PC-9 (cell line): ENCODE results near the gene ADCY2. TPM values are rescaled to one million over a fixed set of nuclear protein-coding genes. Genes with fewer than 3 reads are reported as not detected.

ENCODE experiments used
- BruUV-seq: library from RNA; stranded (reverse); fragments of 400-500 nt; replicated peaks from 2 replicates; lab custom pipeline; 2021; lab: Mats Ljungman, UMichigan
- CTCF ChIA-PET: fragments of 300-600 bp; sonication (Branson Sonifier 250); formaldehyde crosslinking; loops from one replicate; lab custom pipeline; 2022; ENCODE audit warnings: antibody characterized with exemption; lab: Charles Lee
- POLR2A ChIA-PET: fragments of 300-600 bp; sonication (Branson Sonifier 250); formaldehyde crosslinking; loops from one replicate; lab custom pipeline; 2022; ENCODE audit warnings: antibody characterized with exemption; ENCODE audit not compliant: unreplicated experiment; lab: Charles Lee
- DNase-seq, 2 experiments: peaks; one replicate each; pipeline versions ENCODE4 v3.0.0 to v3.0.0-alpha.2; 2015 to 2022; ENCODE audit warnings: mixed read lengths in 1 of 2
- H2AFZ ChIP-seq: fragments of 200-600 bp; sonication (generic); 2 replicates; pipeline ENCODE4 v1.8.1; 2017; ENCODE audit warnings: antibody characterized with exemption
- H3F3A ChIP-seq: fragments of 200-600 bp; sonication (generic); 2 replicates; pipeline ENCODE4 v1.8.1; 2017; ENCODE audit warnings: antibody characterized with exemption, mild to moderate bottlenecking, low read depth; ENCODE audit not compliant: insufficient read depth
- H3K27ac ChIP-seq: fragments of 200-600 bp; sonication (generic); 2 replicates; pipeline ENCODE4 v1.6.1; 2016; ENCODE audit warnings: mixed run types
- H3K27me3 ChIP-seq: fragments of 200-600 bp; sonication (generic); 2 replicates; pipeline ENCODE4 v1.6.1; 2016; ENCODE audit warnings: low read depth, mixed run types; ENCODE audit not compliant: insufficient read depth
- H3K36me3 ChIP-seq: fragments of 200-600 bp; sonication (generic); 2 replicates; pipeline ENCODE4 v1.6.1; 2016; ENCODE audit warnings: low read depth, mixed run types
- H3K4me1 ChIP-seq: fragments of 200-600 bp; sonication (generic); replicated peaks from 2 replicates; pipeline ENCODE4 v1.6.1; 2016; ENCODE audit warnings: mixed run types; ENCODE audit not compliant: insufficient read depth
- H3K4me2 ChIP-seq: fragments of 200-600 bp; sonication (generic); 2 replicates; pipeline ENCODE4 v1.6.1; 2017; ENCODE audit warnings: mixed run types
- H3K4me3 ChIP-seq: fragments of 200-600 bp; sonication (generic); 2 replicates; pipeline ENCODE4 v1.6.1; 2016; ENCODE audit warnings: mixed run types
- H3K79me2 ChIP-seq: fragments of 200-600 bp; sonication (generic); 2 replicates; pipeline ENCODE4 v1.6.1; 2017; ENCODE audit warnings: low read depth, mixed run types
- H3K9me2 ChIP-seq: fragments of 200-600 bp; sonication (generic); 2 replicates; pipeline ENCODE4 v1.8.1; 2017; ENCODE audit warnings: mild to moderate bottlenecking; ENCODE audit not compliant: insufficient read depth
- H3K9me3 ChIP-seq: fragments of 200-600 bp; sonication (generic); 2 replicates; pipeline ENCODE4 v1.8.1; 2016; ENCODE audit warnings: low read depth; ENCODE audit not compliant: insufficient read depth
- H4K20me1 ChIP-seq: fragments of 200-600 bp; sonication (generic); 2 replicates; pipeline ENCODE4 v1.8.1; 2017; ENCODE audit not compliant: insufficient read depth
- CTCF ChIP-seq: fragments of 200-600 bp; sonication (generic); conservative IDR thresholded peaks from 2 replicates; pipeline ENCODE4 v1.6.1; 2017; ENCODE audit warnings: mixed run types, antibody characterized with exemption, mild to moderate bottlenecking, moderate library complexity
- EZH2 ChIP-seq: fragments of 200-600 bp; sonication (generic); IDR thresholded peaks from 2 replicates; pipeline ENCODE4 v1.8.0; 2017; ENCODE audit warnings: antibody characterized with exemption, low read depth
- intact Hi-C: fragments of 100-400 bp; cut with micrococcal nuclease; formaldehyde crosslinking; loops from one replicate; pipeline ENCODE4 v1.10.0; 2022; ENCODE audit not compliant: unreplicated experiment
- total RNA-seq: library from RNA; stranded (reverse); gene quantifications from 2 replicates; pipeline ENCODE4 v1.2.3, GENCODE V29; 2021

ADCY2 gene
- total RNA-seq, 1 experiment from 2014 or later = not detected

GRCh38 chr5:7488734-7489133 lies 92.8 kb downstream of the ADCY2 start:
- H3K4me3 ChIP-seq = no peak overlapping the region
- no peaks in the 10 kb centered on the region for H4K20me1 ChIP-seq
- H3K9me3 ChIP-seq = no peaks in the 10 kb centered on the region
- ChIA-PET POLR2A (no interaction called here), CTCF (no interaction called here)
- no peak overlapping the region for H3K27ac ChIP-seq
- no peaks in the 10 kb centered on the region for H3K9me2 ChIP-seq
- TF ChIP-seq CTCF (no peak), EZH2 (no peak)
- no peaks in the 10 kb centered on the region for H3F3A ChIP-seq
- intact Hi-C loops = no loop called here
- H3K27me3 ChIP-seq = 0 out of 2 replicates have a peak, but pooled peaks cover 6% of the 10 kb centered on the region
- no peak for DNase-seq
- no peaks in the 10 kb centered on the region for H3K79me2 ChIP-seq
- BruUV-seq = no TSS peak
- no peak overlapping the region for H2AFZ ChIP-seq
- no peaks in the 10 kb centered on the region for H3K4me1 ChIP-seq
- no peak overlapping the region for H3K4me2 ChIP-seq
- H3K36me3 ChIP-seq = no peaks in the 10 kb centered on the region

GRCh38 chr5:7492371-7492770 lies 96.4 kb downstream of the ADCY2 start:
- Histone ChIP-seq H3K9me3 (no peaks in the 10 kb centered on the region), H3K79me2 (no peaks in the 10 kb centered on the region), H3K36me3 (no peaks in the 10 kb centered on the region), H3K4me2 (no peak overlapping the region), H2AFZ (no peak overlapping the region), H3K27ac (no peak overlapping the region), H3K9me2 (no peaks in the 10 kb centered on the region), H4K20me1 (no peaks in the 10 kb centered on the region), H3F3A (no peaks in the 10 kb centered on the region), H3K4me3 (no peak overlapping the region), H3K4me1 (no peaks in the 10 kb centered on the region), H3K27me3 (no peaks in the 10 kb centered on the region)
- no TSS peak for BruUV-seq
- intact Hi-C loops = no loop called here
- ChIA-PET CTCF (no interaction called here), POLR2A (no interaction called here)
- DNase-seq = no peak
- TF ChIP-seq EZH2 (no peak), CTCF (no peak)

GRCh38 chr5:7493081-7493480 lies 97.1 kb downstream of the ADCY2 start:
- no peak for TF ChIP-seq EZH2
- TF ChIP-seq CTCF = no peak
- CTCF ChIA-PET = no interaction called here

More at GRCh38 chr5:7493081-7493480, 97.1 kb downstream of the ADCY2 start:
- H3K4me2 ChIP-seq = no peak overlapping the region
- H3K4me3 ChIP-seq = no peak overlapping the region
- no peaks in the 10 kb centered on the region for H3K4me1 ChIP-seq
- H3K27me3 ChIP-seq = no peaks in the 10 kb centered on the region
- no peaks in the 10 kb centered on the region for H3F3A ChIP-seq
- H4K20me1 ChIP-seq = no peaks in the 10 kb centered on the region
- H2AFZ ChIP-seq = no peak overlapping the region
- DNase-seq = no peak
- no peaks in the 10 kb centered on the region for H3K9me3 ChIP-seq
- no TSS peak for BruUV-seq
- H3K36me3 ChIP-seq = no peaks in the 10 kb centered on the region
- POLR2A ChIA-PET = no interaction called here
- no peaks in the 10 kb centered on the region for H3K9me2 ChIP-seq
- H3K79me2 ChIP-seq = no peaks in the 10 kb centered on the region
- H3K27ac ChIP-seq = no peak overlapping the region
- intact Hi-C loops = no loop called here
